Measurements from ENCODE around the gene ZNF385D.

DNA sequence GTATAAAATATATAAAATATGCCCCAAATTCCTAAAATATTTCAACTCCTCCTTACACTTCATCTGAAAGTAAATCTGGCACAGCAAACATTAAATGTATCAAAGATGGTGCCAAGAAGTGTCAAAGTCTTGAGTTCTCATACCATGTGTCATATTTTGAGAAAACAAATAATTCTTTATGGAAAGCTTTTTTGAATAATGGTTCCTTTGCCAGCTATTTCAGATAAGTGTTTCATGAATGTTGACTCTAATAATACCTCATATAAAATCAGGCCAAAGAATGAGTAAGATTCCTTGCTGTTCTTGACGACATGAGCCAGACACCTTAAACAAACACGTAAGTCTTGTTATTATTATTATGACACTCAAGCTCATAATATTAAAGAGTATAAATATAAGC, 30.3 kb upstream of the ZNF385D start:
- no peak for TF ChIP-seq ZNF423 (CRISPR knock-in tag; IDR thresholded peaks at IDR 0.05)
- TF ChIP-seq, protein P1, sequence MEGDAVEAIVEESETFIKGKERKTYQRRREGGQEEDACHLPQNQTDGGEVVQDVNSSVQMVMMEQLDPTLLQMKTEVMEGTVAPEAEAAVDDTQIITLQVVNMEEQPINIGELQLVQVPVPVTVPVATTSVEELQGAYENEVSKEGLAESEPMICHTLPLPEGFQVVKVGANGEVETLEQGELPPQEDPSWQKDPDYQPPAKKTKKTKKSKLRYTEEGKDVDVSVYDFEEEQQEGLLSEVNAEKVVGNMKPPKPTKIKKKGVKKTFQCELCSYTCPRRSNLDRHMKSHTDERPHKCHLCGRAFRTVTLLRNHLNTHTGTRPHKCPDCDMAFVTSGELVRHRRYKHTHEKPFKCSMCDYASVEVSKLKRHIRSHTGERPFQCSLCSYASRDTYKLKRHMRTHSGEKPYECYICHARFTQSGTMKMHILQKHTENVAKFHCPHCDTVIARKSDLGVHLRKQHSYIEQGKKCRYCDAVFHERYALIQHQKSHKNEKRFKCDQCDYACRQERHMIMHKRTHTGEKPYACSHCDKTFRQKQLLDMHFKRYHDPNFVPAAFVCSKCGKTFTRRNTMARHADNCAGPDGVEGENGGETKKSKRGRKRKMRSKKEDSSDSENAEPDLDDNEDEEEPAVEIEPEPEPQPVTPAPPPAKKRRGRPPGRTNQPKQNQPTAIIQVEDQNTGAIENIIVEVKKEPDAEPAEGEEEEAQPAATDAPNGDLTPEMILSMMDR (IDR thresholded peaks at IDR 0.05) = no peak
- TF ChIP-seq, protein P2, sequence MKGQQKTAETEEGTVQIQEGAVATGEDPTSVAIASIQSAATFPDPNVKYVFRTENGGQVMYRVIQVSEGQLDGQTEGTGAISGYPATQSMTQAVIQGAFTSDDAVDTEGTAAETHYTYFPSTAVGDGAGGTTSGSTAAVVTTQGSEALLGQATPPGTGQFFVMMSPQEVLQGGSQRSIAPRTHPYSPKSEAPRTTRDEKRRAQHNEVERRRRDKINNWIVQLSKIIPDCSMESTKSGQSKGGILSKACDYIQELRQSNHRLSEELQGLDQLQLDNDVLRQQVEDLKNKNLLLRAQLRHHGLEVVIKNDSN (CRISPR knock-in tag; IDR thresholded peaks at IDR 0.05) = no peak
- no peak for TF ChIP-seq ZNF121 (CRISPR knock-in tag; IDR thresholded peaks at IDR 0.05)
- no peak for TF ChIP-seq JUN (CRISPR knock-in tag; IDR thresholded peaks at IDR 0.05)
- TF ChIP-seq, protein P3, sequence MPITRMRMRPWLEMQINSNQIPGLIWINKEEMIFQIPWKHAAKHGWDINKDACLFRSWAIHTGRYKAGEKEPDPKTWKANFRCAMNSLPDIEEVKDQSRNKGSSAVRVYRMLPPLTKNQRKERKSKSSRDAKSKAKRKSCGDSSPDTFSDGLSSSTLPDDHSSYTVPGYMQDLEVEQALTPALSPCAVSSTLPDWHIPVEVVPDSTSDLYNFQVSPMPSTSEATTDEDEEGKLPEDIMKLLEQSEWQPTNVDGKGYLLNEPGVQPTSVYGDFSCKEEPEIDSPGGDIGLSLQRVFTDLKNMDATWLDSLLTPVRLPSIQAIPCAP (CRISPR knock-in tag; IDR thresholded peaks at IDR 0.05) = no peak
- TF ChIP-seq ETV6 (CRISPR knock-in tag; IDR thresholded peaks at IDR 0.05) = no peak
- TF ChIP-seq, protein P4, sequence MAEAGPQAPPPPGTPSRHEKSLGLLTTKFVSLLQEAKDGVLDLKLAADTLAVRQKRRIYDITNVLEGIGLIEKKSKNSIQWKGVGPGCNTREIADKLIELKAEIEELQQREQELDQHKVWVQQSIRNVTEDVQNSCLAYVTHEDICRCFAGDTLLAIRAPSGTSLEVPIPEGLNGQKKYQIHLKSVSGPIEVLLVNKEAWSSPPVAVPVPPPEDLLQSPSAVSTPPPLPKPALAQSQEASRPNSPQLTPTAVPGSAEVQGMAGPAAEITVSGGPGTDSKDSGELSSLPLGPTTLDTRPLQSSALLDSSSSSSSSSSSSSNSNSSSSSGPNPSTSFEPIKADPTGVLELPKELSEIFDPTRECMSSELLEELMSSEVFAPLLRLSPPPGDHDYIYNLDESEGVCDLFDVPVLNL (CRISPR knock-in tag; IDR thresholded peaks at IDR 0.05; ENCODE audit: borderline replicate concordance, low read depth) = no peak
- TF ChIP-seq TEAD4 (CRISPR knock-in tag; IDR thresholded peaks at IDR 0.05) = no peak
- TF ChIP-seq, protein P5, sequence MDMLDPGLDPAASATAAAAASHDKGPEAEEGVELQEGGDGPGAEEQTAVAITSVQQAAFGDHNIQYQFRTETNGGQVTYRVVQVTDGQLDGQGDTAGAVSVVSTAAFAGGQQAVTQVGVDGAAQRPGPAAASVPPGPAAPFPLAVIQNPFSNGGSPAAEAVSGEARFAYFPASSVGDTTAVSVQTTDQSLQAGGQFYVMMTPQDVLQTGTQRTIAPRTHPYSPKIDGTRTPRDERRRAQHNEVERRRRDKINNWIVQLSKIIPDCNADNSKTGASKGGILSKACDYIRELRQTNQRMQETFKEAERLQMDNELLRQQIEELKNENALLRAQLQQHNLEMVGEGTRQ (CRISPR knock-in tag; IDR thresholded peaks at IDR 0.05) = no peak
